ENCODE data around the gene SLAMF6.

GRCh38 chr1:160467576-160467975 is 55.5 kb downstream of the SLAMF6 start:
- TF ChIP-seq EP300 (IDR thresholded peaks at IDR 0.05) (no peak), CTCF (IDR thresholded peaks at IDR 0.05) (no peak)

Measured in ovary (tissue), 3 donors.